Lung (tissue), 12 donors: Measurements from ENCODE around the gene CCDC43. TPM values are rescaled to one million over a fixed set of nuclear protein-coding genes. Genes with fewer than 3 reads are reported as not detected.

Source experiments
- ATAC-seq: fragments of 200-7000 bp; cut with Tn5 transposase; one replicate; pipeline ENCODE4 v1.9.1; 2020; ENCODE audit warnings: moderate number of reproducible peaks; ENCODE audit not compliant: insufficient read depth, low FRiP score
- DNase-seq, 3 donors: peaks; one replicate each; pipeline ENCODE4 v3.0.0-alpha.2; 2013 to 2017
- H3K27ac ChIP-seq, 2 donors: one replicate each; pipeline ENCODE4 v1.5.1; 2013; ENCODE audit warnings: mild to moderate bottlenecking in 2 of 2, moderate library complexity in 2 of 2, control low read depth in 1 of 2, inconsistent platforms in 1 of 2, low read depth in 1 of 2, low read length in 1 of 2
- H3K27me3 ChIP-seq, 3 donors: one replicate each; pipeline ENCODE4 v1.5.1; 2013; ENCODE audit warnings: low read length in 2 of 3; ENCODE audit not compliant: control insufficient read depth in 3 of 3, insufficient read depth in 3 of 3
- H3K36me3 ChIP-seq, 4 donors: one replicate each; pipeline ENCODE4 v1.5.1; 2013; ENCODE audit warnings: low read length in 4 of 4, mild to moderate bottlenecking in 1 of 4, moderate library complexity in 1 of 4; ENCODE audit not compliant: control insufficient read depth in 4 of 4, insufficient read depth in 4 of 4
- H3K4me1 ChIP-seq, 5 donors: one replicate each; pipeline ENCODE4 v1.5.1; 2013; ENCODE audit warnings: low read length in 5 of 5, mild to moderate bottlenecking in 2 of 5, moderate library complexity in 1 of 5; ENCODE audit not compliant: control insufficient read depth in 5 of 5, insufficient read depth in 5 of 5
- H3K4me3 ChIP-seq: one replicate; pipeline ENCODE4 v1.5.1; 2013; ENCODE audit warnings: mild to moderate bottlenecking, control low read depth, moderate library complexity
- H3K9ac ChIP-seq, 2 donors: one replicate each; pipeline ENCODE4 v1.5.1; 2013; ENCODE audit warnings: low read length in 2 of 2, control low read depth in 1 of 2; ENCODE audit not compliant: insufficient read depth in 1 of 2
- H3K9me3 ChIP-seq, 4 donors: one replicate each; pipeline ENCODE4 v1.5.1; 2013; ENCODE audit warnings: low read length in 3 of 4, mild to moderate bottlenecking in 1 of 4, moderate library complexity in 1 of 4; ENCODE audit not compliant: control insufficient read depth in 4 of 4, insufficient read depth in 3 of 4
- WGBS, 2 donors: extraction: QIAGEN DNeasy Blood & Tissue Kit; methylation state at CpG; one replicate each; pipeline ENCODE4 v1.1.7; 2013; 5-methylcytosine and 5-hydroxymethylcytosine counted together
- polyA plus RNA-seq, 2 donors: library from polyadenylated mRNA; stranded (reverse); fragments of 200-250 nt; gene quantifications; one replicate each; pipeline ENCODE4 v1.2.1, GENCODE V29; 2013
- total RNA-seq, 2 donors: library from RNA; depleted of rRNA in 1 of 2; stranded (reverse); fragments of >200 nt in 1 of 2; gene quantifications; one replicate each; pipeline ENCODE4 v1.2.1, GENCODE V29; 2014 to 2021
- TF ChIP-seq, protein P1 (sequence below): IDR thresholded peaks from 2 replicates; pipeline ENCODE4 v1.5.1; 2012; ENCODE audit warnings: mild to moderate bottlenecking; ENCODE audit errors: control extremely low read depth, extremely low read depth
- donor health status: control.
- donor health status: control.
- donor health status: Bipolar disorder and iron deficiency.
- donor health status: healthy.
- donor health status: DM: yes; HTN: yes; CAD: no.

Gene CCDC43
- total and polyA plus RNA-seq, 4 donors, result 13.5 to 21.4 (median 18.7) TPM

DNA sequence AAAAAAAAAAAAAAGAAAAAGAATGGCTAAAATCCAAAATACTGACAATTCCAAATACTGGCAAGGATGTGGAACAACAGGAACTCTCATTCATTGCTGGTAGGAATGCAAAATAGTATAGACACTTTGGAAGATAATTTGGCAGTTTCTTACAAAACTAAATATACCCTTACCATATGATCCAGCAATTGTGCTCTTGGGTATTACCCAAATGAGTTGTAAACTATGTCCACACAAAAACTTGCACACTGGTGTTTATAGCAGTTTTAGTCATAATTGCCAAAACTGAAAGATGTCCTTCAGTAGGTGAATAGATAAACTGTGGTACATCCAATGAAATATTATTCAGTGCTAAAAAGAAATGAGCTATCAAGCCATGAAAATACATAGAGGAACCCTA lies 41.8 kb downstream of the CCDC43 start:
- H3K4me1 ChIP-seq, result peaks cover 0 to 3% (median 0%) of the 10 kb centered on the region in 5 donors
- DNase-seq, result no peak
- H3K9me3 ChIP-seq, result no peaks in the 10 kb centered on the region
- TF ChIP-seq, protein P1, sequence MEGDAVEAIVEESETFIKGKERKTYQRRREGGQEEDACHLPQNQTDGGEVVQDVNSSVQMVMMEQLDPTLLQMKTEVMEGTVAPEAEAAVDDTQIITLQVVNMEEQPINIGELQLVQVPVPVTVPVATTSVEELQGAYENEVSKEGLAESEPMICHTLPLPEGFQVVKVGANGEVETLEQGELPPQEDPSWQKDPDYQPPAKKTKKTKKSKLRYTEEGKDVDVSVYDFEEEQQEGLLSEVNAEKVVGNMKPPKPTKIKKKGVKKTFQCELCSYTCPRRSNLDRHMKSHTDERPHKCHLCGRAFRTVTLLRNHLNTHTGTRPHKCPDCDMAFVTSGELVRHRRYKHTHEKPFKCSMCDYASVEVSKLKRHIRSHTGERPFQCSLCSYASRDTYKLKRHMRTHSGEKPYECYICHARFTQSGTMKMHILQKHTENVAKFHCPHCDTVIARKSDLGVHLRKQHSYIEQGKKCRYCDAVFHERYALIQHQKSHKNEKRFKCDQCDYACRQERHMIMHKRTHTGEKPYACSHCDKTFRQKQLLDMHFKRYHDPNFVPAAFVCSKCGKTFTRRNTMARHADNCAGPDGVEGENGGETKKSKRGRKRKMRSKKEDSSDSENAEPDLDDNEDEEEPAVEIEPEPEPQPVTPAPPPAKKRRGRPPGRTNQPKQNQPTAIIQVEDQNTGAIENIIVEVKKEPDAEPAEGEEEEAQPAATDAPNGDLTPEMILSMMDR, result no peak
- H3K27ac ChIP-seq, result no peak overlapping the region
- no peak overlapping the region for H3K4me3 ChIP-seq
- no peaks in the 10 kb centered on the region for H3K36me3 ChIP-seq
- peaks cover 0 to 3% (median 0%) of the 10 kb centered on the region in 3 donors for H3K27me3 ChIP-seq
- no peak for ATAC-seq
- H3K9ac ChIP-seq, result no peak overlapping the region

DNA sequence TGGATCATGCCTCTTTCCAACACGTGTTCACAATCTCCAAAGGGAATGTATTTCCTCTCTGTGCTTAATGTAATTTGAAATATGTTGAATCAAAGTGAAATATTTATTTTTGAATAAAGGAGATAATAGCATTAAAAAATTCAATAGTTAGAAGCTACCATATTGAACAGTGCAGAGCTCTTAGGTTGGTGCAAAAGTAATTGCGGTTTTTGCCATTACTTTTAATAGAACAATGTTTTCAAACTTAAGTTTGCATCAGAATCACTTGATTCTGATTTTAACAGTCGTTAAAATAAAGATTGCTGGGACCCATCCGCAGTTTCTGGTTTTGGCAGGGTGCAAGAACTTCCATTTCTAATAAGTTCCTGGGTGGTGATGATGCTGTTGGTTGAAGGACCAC lies 43.3 kb downstream of the CCDC43 start:
- no peaks in the 10 kb centered on the region for H3K36me3 ChIP-seq
- H3K27me3 ChIP-seq, result peaks cover 0 to 1% (median 0%) of the 10 kb centered on the region in 3 donors
- H3K9me3 ChIP-seq, result no peaks in the 10 kb centered on the region
- H3K4me3 ChIP-seq, result no peak overlapping the region
- TF ChIP-seq, protein P1, result no peak
- ATAC-seq, result no peak
- H3K4me1 ChIP-seq, result peaks cover 0 to 4% (median 0%) of the 10 kb centered on the region in 5 donors
- no peak overlapping the region for H3K9ac ChIP-seq
- DNase-seq, result no peak
- WGBS, 2 donors, result 87 to 95% methylated on average over 4 of the region's 4 CpGs
- H3K27ac ChIP-seq, result no peak overlapping the region

DNA sequence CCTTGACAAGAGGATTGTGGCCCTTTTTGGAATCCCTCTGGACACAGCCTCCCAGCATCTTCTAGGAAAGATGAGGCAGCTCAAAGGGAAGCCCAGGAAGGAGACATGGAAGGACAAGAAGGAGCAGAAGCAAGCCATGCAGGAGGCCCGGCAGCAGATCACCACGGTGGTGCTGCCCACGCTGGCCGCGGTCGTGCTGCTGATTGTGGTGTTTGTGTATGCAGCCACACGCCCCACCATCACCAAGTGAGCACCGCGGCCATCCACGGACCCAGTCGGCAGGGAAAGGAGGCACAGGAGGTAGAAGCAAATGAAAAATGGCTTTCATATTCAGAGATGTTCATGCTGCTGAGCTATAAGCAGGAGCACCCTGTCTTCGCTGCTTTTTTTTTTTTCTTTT lies 44.2 kb downstream of the CCDC43 start:
- H3K4me3 ChIP-seq, result no peak overlapping the region
- no peaks in the 10 kb centered on the region for H3K36me3 ChIP-seq
- TF ChIP-seq, protein P1, result no peak
- H3K27ac ChIP-seq, result no peak overlapping the region
- H3K27me3 ChIP-seq, result no peaks in the 10 kb centered on the region
- ATAC-seq (no peak), DNase-seq (no peak)
- H3K9me3 ChIP-seq, result no peaks in the 10 kb centered on the region
- H3K4me1 ChIP-seq, result peaks cover 0 to 4% (median 0%) of the 10 kb centered on the region in 5 donors
- WGBS, 2 donors, result 84 to 90% methylated on average over 12 of the region's 12 CpGs
- H3K9ac ChIP-seq, result no peak overlapping the region

DNA sequence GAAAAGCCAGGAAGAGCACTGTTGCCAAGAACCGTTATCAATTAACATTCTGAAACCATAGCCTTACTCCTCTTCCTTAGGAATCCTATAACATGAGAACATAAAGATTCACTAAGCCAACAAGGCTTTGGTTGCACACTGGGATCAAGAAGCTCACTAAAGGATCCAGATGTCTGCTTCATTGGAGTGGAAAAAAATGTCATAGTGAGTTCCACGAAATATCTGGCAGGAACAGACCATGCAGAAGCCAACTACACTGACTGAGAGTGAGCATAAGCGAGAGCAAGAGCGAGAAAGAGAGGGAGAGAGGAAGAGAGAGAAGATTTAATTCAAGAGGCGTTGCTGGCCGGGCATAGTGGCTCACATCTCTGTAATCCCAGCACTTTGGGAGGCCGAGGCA lies 46.7 kb downstream of the CCDC43 start:
- ATAC-seq (no peak), DNase-seq (peak in 2 of 3 donors; percentile 51 to 83)
- Histone ChIP-seq H3K4me3 (no peak overlapping the region), H3K27me3 (no peaks in the 10 kb centered on the region), H3K4me1 (peaks cover 0 to 4% (median 0%) of the 10 kb centered on the region in 5 donors), H3K9ac (peak overlapping the region in 1 of 2 donors; percentile 9), H3K9me3 (peaks cover 0 to 2% (median 0%) of the 10 kb centered on the region in 4 donors), H3K36me3 (no peaks in the 10 kb centered on the region), H3K27ac (no peak overlapping the region)
- 60 to 80% methylated on average over 7 of the region's 7 CpGs for WGBS, 2 donors
- TF ChIP-seq, protein P1, result no peak
